DOHH2 (cell line): ENCODE measurements around the gene HHAT.

Experiments
- H3F3A ChIP-seq: fragments of 200-600 bp; sonication (generic), shearing (Covaris generic); 2 replicates; pipeline ENCODE4 v1.6.0; 2016; ENCODE audit warnings: antibody characterized with exemption, mild to moderate bottlenecking; ENCODE audit not compliant: control insufficient read depth, insufficient read depth
- H3K27ac ChIP-seq: fragments of 200-600 bp; sonication (generic); 2 replicates; pipeline ENCODE4 v1.5.1; 2014; ENCODE audit warnings: low read depth, mild to moderate bottlenecking, low read length, moderate library complexity
- H3K27me3 ChIP-seq: fragments of 200-600 bp; sonication (generic); 2 replicates; pipeline ENCODE4 v1.6.1; 2014; ENCODE audit warnings: mild to moderate bottlenecking, low read length, mixed read lengths; ENCODE audit not compliant: control insufficient read depth
- H3K36me3 ChIP-seq: fragments of 200-600 bp; sonication (generic); 2 replicates; pipeline ENCODE4 v1.6.1; 2014; ENCODE audit warnings: mild to moderate bottlenecking, low read length, moderate library complexity, mixed read lengths; ENCODE audit not compliant: control insufficient read depth
- H3K4me1 ChIP-seq: fragments of 200-600 bp; sonication (generic); 2 replicates; pipeline ENCODE4 v1.6.1; 2014; ENCODE audit warnings: mild to moderate bottlenecking, low read length, mixed read lengths; ENCODE audit not compliant: control insufficient read depth
- H3K4me2 ChIP-seq: fragments of 200-600 bp; sonication (generic); 2 replicates; pipeline ENCODE4 v1.6.0; 2014; ENCODE audit warnings: mild to moderate bottlenecking, low read length, moderate library complexity
- H3K4me3 ChIP-seq: fragments of 200-600 bp; sonication (generic); 2 replicates; pipeline ENCODE4 v1.5.1; 2014; ENCODE audit warnings: mild to moderate bottlenecking, low read length, mixed read lengths
- H3K79me2 ChIP-seq: fragments of 200-600 bp; sonication (generic); 2 replicates; pipeline ENCODE4 v1.6.1; 2014; ENCODE audit warnings: mild to moderate bottlenecking, low read length, mixed read lengths; ENCODE audit not compliant: control insufficient read depth
- H3K9me2 ChIP-seq: fragments of 200-600 bp; sonication (generic); replicated peaks from 2 replicates; pipeline ENCODE4 v1.6.1; 2014; ENCODE audit warnings: mild to moderate bottlenecking, low read length, mixed read lengths; ENCODE audit not compliant: control insufficient read depth
- H3K9me3 ChIP-seq: fragments of 200-600 bp; sonication (generic); 2 replicates; pipeline ENCODE4 v1.6.1; 2014; ENCODE audit warnings: antibody characterized with exemption, low read length, mixed read lengths; ENCODE audit not compliant: control insufficient read depth, insufficient read depth
- H4K20me1 ChIP-seq: fragments of 200-600 bp; sonication (generic); 2 replicates; pipeline ENCODE4 v1.6.0; 2014; ENCODE audit warnings: low read depth, mild to moderate bottlenecking, antibody characterized with exemption, low read length, moderate library complexity; ENCODE audit not compliant: control insufficient read depth, insufficient read depth
- EZH2phosphoT487 ChIP-seq: fragments of 200-600 bp; sonication (generic); IDR thresholded peaks from 2 replicates; pipeline ENCODE4 v1.6.1; 2017; ENCODE audit warnings: borderline replicate concordance, mild to moderate bottlenecking, antibody characterized with exemption, low read length, moderate library complexity, mixed read lengths
- TF ChIP-seq, protein P1 (sequence below): fragments of 200-600 bp; sonication (generic); IDR thresholded peaks from one replicate; pipeline ENCODE4 v1.5.1; 2014; ENCODE audit warnings: antibody characterized with exemption, mild to moderate bottlenecking, low read depth, low read length; ENCODE audit not compliant: poor library complexity, severe bottlenecking

The HHAT gene

GRCh38 chr1:210541680-210542358 lies 213.1 kb downstream of the HHAT start:
- H3K27ac ChIP-seq, result no peak overlapping the region
- H3K27me3 ChIP-seq, result no peaks in the 10 kb centered on the region
- no peaks in the 10 kb centered on the region for H3F3A ChIP-seq
- no peaks in the 10 kb centered on the region for H3K79me2 ChIP-seq
- no peaks in the 10 kb centered on the region for H3K36me3 ChIP-seq
- H3K4me3 ChIP-seq, result no peak overlapping the region
- no peaks in the 10 kb centered on the region for H3K9me2 ChIP-seq
- no peak for TF ChIP-seq EZH2phosphoT487
- TF ChIP-seq, protein P1, sequence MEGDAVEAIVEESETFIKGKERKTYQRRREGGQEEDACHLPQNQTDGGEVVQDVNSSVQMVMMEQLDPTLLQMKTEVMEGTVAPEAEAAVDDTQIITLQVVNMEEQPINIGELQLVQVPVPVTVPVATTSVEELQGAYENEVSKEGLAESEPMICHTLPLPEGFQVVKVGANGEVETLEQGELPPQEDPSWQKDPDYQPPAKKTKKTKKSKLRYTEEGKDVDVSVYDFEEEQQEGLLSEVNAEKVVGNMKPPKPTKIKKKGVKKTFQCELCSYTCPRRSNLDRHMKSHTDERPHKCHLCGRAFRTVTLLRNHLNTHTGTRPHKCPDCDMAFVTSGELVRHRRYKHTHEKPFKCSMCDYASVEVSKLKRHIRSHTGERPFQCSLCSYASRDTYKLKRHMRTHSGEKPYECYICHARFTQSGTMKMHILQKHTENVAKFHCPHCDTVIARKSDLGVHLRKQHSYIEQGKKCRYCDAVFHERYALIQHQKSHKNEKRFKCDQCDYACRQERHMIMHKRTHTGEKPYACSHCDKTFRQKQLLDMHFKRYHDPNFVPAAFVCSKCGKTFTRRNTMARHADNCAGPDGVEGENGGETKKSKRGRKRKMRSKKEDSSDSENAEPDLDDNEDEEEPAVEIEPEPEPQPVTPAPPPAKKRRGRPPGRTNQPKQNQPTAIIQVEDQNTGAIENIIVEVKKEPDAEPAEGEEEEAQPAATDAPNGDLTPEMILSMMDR, result no peak
- no peak overlapping the region for H3K4me2 ChIP-seq
- no peaks in the 10 kb centered on the region for H3K4me1 ChIP-seq
- no peaks in the 10 kb centered on the region for H3K9me3 ChIP-seq
- no peaks in the 10 kb centered on the region for H4K20me1 ChIP-seq

DNA sequence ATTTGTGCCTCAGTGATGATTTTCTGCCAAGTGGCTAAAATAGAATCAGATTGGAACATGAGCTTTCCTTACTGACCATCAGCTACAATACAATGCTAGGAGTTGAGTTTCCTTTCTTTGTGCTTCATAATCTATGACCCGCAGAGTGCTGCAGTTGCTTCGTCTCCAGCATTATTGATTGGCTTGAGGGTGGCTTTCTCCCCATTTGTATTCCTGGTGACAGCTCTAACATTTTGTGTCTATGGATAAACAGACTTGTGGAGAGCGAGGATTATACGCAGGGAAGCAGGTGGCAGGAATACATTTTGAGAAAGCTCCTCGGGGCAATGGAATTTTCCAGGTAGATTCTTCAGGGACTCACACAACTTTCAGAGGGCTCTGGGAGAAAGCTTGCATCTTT lies 223.2 kb downstream of the HHAT start:
- Histone ChIP-seq H3K36me3 (no peaks in the 10 kb centered on the region), H3K27me3 (no peaks in the 10 kb centered on the region), H3F3A (no peaks in the 10 kb centered on the region), H4K20me1 (no peaks in the 10 kb centered on the region), H3K4me3 (no peak overlapping the region), H3K4me2 (no peak overlapping the region), H3K79me2 (no peaks in the 10 kb centered on the region), H3K9me3 (no peaks in the 10 kb centered on the region), H3K27ac (no peak overlapping the region), H3K4me1 (no peaks in the 10 kb centered on the region), H3K9me2 (no peaks in the 10 kb centered on the region)
- TF ChIP-seq, protein P1, result no peak
- no peak for TF ChIP-seq EZH2phosphoT487

DNA sequence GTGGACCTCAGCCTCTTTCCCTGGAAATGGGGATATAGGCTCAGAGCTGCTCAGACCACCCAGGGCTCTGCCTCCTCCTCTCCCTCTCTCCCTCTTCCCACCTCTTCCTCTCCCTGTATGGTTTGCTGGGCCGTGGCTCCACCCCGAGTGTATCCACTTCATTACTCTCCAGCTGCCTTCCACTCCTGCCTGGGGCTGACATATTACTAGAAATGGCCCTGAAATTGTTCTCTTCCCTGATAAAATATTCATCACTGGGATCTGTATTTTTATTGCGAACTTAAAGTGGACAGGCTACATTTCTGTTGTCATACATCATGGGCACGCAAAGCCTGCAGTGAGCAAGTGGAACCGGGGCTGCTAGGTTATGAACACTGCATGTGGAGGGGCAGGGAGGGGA lies 225.0 kb downstream of the HHAT start:
- Histone ChIP-seq H3K9me2 (no peaks in the 10 kb centered on the region), H3K79me2 (no peaks in the 10 kb centered on the region), H3K36me3 (no peaks in the 10 kb centered on the region), H3K4me3 (no peak overlapping the region), H3K27me3 (no peaks in the 10 kb centered on the region), H3K9me3 (no peaks in the 10 kb centered on the region), H4K20me1 (no peaks in the 10 kb centered on the region), H3K27ac (no peak overlapping the region), H3K4me1 (no peaks in the 10 kb centered on the region), H3F3A (no peaks in the 10 kb centered on the region), H3K4me2 (no peak overlapping the region)
- TF ChIP-seq, protein P1, result no peak
- TF ChIP-seq EZH2phosphoT487, result no peak
